Dedifferentiated amniotic fluid mesenchymal stem cell (primary cell): ENCODE measurements around the gene CEBPG.

Experiments
- DNase-seq: peaks from one replicate; pipeline ENCODE4 v3.0.0-alpha.2; 2016; ENCODE audit errors: extremely low spot score

Gene CEBPG

DNA sequence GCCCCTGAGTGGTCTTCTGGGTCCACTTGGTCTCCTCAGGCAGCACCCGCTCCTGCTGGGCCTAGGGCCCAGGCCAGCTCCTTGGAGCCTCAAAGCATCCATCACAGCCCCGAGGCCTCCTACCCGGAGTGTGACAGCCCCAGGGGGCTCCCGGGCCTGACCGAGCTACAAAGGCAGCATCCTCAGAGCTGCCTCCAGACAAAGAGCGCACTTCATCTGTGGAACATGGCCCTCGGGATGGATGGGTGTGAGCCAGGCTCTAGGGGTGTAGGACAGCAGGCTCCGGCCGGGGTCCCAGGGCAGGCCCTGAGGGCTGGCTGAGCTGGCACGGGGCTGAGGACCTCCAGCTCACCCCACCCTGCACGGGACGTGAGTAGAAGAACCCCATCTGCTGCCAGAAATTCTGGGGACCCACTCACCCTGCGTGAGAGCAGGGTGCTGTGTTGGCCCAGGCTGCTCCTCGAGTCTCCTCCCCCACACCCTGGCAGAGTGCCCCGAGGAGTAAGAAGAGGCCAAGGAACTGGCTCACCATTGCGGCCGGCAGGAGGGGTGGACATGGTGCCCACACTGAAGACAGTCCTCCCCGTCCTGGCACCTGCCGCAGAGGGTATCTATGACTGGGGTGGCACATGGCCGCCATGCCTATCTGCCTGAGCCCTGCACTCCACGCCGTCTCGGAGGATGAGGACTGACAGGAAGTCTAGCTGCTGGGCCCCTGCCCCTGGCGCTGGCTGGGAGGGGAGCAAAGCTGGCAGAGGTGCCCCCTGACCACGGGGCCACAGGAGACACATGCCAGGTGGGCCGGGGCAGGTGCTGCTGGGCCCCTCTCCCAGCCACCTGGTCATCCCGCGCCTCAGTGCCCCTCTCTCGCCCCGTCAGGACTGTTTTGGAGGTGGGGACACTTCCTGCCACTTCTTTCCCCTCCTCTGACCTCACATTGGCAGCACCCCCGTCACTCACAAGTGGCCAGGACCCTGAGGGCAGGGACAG is 22.3 kb downstream of the CEBPG start:
- DNase-seq: no peak

DNA sequence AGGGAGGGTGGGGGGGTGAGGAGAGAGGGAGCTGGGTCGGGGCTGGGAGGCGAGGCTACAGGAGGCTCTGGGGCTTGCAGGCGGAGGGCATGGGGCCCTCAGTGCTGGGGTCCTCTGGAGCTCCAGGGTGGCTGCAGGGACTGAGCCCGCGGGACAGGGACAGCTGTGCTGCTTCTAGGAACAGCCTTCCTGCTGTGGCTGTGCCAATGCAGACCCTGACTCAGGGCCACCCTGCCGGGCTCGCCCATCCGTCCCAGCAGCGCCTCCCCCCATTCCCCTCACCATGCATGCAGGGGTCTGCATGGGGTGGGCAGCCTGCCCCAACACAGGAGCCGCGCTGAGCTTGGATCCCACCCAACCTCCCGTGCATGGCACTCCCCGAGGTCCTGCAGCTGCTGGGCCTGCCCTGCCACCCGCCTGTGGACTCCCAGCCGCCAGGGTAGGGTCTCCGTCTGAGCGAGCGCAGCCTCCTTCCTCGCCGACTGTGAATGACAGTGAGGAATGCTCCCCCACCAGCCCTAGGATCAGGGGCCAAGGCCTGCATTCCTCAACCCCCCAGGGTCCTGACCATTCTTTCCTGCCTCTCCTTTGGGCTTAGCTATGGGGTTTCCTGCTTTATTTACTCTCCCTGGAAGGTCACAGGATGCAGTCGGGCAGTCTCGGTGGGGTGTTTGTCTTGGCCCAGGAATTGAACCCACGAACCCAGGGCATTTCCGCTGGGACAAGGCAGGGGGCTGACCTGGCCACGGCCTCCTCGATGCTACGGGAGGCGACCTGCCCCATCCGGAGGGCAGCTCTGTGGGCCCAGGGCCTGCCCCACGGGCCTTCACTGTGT is 23.4 kb downstream of the CEBPG start:
- DNase-seq: no peak

DNA sequence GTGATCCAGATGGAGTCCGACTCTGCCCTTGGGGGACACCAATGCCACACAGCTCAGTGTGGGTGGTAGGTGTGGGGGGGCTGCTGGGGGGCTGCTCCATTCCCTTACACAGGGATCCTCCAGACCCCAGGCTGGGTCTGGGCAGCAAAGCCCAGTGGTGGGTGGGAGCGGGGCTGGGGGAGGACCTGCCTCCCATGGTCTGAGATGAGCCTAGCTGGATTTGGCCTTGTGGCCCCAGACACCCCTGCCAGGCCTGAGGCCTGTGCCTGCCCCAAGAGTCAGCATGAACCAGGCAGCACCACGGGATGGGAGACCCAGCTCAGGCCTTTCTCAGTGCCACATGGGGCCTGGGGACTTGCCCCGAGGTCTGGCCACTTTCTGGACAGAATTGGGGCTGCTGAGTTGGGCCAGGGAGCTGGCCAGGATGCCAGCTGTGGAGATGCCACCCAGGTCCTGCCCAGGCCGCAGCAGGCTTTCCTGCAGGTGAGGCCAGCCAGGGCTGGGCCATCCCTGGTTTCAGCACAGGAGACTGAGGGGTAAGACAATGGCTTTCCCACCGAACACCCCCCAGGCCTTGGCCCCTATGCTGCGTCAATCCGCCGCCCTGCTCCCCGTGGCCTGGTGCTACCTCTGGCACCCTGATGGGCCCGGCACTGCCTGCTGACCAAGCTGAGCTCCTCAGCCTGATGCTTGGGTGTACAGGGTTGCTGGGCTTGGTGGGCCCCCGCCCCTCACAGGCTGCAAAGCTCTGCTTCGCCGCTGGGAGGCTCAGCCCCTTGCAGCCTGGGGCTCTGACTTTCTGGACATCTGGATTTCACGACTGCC is 24.2 kb downstream of the CEBPG start:
- no peak for DNase-seq

DNA sequence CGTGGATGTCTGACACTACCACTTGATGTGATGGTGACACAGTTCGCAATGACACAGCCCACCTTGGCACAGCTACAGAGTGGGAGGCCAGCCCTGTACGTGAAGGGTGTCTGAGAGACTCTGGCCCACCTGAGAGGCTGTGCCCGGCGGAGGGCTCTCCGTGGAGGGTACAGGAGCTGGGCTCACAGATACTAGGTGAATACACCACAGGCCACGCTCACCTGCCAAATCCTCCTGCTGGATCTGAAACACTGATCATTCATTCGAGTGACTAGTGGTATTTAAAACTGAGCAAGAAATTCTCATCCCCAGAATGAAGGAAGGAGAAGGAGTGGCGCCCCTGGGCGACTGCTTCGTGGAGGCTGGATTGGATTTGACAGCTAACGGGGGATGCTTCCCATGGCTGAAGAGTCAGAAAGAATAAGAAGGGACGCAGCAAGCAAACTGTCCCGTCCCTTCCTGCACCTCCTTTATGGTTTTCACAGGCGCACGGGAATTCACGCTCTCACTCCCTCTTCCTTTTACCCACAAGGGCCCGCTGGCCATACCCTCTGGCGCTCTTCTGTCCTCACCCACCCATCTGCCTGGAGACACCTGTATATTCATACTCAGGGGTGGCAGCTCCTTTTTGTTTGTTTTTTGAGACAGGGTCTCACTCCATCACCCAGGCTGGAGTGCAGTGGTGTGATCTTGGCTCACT is 25.0 kb downstream of the CEBPG start:
- no peak for DNase-seq

DNA sequence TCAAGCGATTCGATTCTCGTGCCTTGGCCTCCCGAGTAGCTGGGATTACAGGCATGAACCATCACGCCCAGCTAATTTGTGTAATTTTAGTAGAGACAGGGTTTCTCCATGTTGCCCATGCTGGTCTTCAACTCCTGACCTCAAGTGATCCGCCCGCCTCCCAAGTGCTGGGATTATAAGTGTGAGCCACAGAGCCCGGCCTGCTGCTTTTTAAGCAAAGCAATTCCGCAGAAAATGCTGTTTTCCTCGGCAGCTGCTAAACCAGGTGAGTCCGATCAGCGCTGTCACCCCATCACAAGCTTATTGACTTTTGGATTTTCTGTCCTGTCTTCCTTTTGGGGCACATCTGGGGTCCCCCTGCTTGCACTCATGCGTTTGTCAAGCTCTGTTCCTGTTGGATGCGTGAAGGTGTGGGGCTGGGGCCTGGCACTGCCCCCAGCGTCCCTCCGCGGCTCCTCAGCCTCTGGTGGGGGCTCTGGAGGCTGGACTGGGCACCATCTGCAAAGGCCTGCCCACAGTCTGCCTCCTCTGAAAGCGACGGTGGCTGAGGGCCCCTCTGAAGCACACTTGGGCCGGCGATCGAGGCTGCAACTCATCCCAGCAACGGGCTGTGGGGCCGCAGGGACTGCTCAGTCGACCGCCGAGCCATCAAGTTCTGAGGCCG is 25.7 kb downstream of the CEBPG start:
- no peak for DNase-seq

DNA sequence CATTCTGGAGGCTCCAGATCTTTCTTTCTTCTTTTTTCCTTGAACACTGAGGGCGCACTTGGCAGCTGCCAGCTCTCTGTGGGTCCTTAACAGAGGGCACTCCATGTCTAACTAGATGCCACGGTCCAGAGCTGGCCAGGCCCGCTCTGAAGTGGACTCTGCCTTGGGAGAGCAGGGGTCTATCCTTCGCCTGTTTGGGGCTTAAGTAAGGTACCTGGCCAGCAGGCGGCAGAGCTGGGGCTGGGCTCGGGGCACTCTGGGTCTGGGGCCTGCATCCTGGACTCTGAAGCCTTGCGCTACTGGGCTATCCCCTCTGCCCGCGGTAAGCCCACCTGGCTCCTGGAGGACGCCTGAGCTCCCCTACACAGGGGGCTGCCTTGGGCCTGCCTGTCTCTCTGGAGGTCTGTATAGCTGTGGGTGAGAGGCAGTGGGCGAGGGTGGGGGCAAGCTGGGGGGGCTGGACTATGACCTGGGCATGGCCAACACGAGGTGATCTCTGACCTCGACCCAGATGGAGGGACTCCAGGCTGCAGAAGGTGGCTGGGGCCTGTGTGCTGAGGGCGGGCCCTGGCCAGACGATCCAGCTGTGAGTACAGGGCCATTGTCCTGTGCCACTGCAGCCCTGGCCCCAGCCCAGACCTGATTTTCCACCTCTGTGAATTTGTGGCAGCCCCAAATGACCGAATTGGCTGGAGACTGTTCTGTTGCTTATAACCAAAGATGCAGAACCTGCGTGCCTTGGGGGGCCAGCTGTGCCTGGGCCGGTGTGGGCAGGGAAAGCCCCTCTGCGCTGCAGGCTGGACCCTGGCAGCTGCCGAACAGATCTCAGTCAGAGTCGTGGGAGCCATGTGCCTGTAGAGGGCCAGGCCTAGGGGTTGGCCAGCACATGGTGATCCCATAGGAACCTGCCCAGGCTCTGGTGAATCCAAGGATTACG is 26.5 kb downstream of the CEBPG start:
- DNase-seq: no peak

DNA sequence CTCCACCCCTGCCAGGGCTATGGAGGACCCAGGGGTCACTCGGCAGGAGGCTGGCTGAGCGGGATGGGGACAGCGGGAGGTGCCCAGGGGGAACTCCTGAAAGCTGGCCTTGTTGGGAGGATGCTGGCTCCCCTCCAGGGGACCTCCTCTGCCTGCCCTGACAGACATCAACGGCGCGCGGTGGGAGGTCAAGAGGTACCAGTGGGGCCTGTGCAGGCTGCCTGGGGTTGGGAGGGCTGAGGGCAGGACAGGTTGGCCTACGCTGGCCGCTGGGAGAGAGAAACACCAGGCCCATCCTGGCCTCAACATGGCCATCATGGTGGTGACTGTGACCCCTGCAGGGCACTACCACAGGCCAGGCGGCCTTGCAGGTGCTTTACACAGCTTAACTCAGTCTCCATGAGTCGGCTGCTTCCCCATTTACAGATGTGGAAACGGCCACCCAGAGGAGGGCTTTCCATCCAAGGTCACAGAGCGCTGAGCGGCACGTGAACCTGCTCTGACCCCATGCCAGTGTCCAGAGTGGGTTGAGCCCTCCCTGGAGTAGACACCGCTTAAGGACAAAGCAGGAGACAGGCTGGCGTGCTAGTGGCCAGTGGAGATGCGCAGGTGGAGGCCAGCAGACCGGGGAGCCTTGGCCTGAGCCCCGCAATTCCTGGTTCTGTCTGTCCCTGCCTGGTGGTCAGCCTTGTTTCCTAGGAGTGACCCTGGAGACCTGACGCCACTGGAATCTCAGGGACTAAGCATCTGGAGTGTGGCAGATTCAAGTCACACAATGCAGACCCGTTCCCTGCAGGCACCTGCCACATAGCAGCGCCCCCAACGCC is 27.6 kb downstream of the CEBPG start:
- DNase-seq: no peak

DNA sequence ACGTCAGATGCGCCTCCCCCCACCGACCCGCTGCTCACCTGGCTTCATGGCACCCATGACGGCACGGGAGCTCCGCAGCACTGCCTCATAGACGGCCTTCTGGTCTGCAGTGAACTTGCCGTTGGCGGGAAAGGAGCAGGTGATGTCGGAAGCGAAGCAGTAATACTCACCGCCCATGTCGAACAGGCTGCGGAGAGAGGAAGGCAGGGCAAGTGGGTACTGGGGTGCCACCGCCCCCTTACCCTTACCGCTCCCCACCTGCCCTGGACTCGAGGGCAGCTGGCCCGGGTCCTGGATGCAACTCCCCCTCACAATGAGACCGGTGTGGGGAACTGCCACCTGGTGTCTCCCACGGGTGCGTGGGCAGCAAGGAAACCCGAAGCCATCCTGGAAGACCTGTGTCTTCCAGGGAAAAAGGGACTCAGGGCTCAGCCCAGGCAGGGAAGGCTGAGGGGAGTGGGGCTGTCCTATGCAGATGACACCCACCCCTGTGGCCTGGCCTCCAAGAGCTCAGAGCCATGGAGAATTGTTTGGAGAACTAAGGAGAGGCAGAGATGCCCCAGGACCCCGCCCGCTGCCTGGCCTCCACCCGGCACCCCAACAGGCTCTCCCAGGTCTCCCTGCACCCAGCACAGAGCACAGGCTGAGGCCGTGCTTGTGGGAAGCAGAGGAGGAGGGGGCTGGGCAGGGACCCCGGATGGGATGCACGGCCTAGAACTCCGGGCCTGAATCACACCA is 28.3 kb downstream of the CEBPG start:
- no peak for DNase-seq

DNA sequence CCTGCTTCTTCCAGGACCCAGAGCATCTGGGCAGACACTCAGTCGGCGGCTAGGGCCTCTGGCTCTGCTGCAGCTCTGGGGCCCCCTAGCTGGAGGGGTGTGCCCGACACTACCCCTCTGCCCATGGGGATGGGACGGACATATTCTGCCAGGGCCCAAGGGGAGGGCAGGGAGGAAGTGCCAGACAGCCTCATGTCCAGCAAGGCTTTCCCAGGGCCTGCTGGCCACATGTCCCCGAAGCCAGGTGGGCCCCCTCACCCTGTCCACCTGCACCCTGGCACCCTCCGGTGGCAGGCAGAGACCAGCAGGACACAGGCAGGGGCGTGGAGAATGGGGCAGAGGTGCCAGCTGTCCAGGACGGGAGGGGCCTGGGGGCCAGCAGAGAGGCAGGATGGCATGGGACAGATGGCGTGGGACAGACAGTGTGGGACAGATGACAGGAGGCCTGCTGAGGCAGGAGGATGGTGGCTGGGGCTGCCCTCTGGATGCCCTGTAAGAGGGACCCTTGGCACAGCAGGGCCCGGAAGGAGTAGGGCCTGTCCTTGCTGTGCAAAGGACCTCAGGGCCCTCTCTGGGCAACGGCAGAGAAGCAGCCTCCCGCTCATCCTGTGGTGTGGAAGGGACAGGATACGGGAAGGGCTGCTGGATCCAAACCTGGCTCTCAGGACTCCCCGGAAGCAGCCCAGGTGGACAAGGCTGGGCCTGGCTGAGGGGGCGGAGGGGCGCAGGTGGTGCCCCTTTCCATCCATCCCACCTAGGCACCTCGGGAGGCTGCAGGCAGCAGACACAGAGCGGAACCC is 29.1 kb downstream of the CEBPG start:
- no peak for DNase-seq

DNA sequence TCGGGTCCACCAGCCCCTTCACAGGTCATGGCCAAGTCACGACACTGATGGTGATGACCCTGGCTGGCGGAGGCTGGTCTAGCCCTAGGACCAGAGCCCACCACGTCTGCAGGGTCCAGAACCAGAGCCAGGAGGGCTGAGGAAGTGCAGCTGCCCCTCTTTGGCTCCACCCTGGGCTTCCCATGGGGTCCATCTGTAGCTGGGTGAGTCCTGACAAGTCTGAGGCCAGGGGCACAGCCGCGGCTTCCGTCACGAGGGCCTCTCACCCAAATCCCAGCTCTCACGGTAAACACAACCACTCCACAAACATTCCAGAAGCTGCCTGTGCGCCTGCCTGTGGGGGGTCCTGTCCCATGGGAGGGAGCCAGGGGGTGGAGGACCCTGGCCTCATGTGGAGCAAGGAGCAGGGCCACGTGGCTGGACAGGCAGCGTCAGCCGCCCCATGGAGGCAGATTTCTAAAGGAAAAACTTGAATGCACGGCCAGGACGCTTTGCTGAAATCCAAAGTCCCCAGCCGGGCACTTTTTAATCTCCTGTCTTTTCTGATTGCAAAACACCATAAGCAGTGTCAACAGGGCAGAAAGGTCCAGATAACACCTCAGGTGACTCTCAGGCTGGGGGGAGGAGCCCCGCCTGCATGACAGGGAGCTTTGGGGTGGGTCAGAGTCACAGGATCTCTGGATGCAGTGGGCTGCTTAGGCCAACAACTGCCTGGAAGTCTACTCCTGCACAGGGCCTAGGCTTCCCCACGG is 29.9 kb downstream of the CEBPG start:
- DNase-seq: no peak

DNA sequence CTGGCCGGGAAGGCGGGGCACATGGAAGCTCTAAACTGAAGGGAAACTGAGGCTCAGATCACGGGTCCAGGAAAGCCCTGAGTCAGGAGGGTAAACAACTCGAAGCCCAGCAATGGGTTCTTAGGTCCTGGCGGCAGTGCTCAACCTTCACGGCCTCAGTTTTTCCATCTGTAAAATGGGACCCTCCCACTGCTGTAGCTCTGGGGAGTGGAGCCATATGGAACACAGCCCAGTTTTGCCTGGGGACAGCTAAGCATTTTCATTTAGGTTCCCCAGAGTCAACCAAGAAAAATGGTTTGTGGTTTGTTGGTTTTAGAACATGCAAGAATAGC is 30.4 kb downstream of the CEBPG start:
- DNase-seq: no peak

DNA sequence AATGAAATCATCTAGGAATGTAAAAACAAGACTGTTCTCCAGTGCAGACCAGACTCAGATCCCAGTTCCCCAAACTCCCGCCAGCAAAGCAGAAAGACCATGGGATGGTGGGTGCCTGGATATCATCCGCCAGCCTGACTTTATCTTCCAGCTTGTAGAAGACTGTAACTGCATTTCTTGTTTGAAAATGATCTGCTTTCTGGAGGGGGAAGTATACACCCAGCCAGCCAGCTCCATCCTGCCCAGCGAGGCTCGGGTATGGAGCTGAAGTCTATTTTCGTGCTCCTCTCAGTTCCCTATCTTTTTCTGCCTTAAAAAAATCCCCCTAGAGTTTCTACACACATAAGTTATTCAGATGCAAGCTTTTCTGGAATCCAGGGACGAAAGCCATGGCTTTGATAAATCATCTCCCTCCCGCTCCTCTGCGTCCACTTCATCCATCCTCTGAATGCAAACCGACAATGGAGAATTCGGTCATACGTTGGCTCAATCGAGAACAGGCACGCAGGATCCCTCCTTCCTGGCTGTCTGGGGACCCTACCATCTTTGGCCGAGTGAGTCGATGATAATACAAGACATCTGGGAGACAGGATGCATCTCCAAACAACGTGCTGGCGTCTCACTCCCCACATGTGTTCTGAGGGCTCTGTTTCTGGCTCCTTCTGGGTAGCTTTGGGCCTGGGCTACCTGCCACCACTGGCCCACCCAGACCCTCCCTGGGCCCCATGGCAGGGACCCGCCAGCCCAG is 31.2 kb downstream of the CEBPG start:
- no peak for DNase-seq

DNA sequence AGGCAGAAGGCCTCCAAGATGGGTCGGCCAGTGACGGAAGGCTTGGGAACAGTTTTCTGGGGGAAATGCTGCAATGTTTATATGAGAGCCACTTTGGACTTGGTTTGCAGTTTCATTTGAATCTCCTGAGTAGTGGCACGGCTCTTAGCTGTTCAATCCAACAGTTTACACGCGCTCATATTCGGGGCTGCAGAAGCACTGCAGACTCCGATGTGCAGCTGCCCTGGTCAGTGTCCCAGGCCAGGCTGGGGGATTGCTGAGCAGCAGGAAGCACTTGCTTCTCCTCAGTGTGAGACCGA is 31.7 kb downstream of the CEBPG start:
- no peak for DNase-seq

DNA sequence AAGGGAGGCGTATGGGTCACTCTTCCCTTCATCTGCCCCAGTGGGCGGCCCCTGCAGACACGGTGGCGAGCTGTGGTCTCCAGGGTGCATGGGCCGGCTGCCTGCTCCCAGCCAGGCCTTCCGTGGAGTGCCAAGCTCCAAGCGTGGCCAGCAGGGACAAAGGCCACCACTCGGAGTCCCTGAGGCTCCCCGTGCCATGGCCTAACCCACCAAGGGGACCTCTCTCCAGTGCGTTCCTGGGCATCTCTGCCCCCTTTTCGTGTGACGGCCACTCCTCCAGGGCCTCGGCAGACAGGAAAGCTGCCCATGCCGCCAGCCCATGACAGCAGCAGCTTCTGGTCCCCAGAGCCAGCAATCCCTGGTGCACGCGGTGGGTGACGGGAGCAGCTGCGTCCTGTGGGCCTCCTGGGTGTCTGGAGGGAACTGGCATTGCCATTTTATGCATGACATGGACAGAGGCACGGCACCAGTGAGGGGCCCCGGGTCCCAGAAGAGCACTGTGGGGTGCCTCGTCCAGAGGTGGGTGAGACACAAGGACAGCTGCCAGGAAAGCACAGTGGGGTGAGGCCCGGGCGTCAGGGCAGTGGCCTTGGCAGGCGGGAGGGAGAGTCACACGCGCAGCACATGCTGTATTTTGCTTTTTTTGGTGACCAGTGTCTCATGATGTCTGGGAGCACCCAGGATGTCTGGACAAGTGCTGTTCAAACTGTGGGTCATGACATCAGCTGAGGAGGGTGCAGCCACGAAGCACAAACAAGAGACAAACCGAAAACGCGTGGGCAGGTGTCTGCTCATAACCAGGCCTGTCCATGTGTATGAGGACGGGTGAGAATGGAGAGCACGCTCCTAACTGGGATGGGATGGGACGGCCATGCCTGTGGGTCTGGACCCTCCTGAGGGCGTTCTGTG is 32.3 kb downstream of the CEBPG start:
- DNase-seq: no peak

DNA sequence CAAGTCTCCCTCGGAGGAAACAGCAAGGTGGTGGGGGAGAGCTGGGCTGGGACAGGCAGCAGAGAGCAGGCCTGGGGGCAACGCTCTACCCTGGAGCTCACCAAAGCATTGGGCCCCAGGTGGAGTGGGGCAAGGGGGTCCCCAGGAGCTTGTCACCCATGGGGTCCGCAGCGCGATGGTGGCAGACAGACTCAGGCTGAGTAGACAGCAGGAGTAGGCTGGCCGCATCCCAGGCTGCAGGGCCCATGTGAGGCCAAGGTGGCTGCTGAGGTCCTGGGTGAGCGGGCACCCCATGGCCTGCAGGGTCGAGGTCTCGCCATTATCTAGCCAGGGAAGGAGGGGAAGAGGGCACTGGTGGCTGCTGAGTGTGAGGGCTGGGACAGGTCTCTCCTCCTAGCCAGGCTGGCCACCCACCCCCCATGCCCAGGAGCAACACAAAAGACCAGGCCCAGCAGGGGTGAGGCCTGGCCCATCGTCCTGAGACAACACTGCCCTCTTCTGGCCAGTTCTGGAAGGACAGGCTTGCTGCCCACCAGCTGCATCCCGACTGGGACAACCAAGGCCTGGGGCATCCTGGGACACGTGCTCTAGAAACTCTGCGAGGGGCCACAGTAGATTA is 33.1 kb downstream of the CEBPG start:
- DNase-seq: no peak
